DND-41 (cell line): Measurements from ENCODE around the gene SND1.

Source experiments
- CTCF ChIP-seq: IDR thresholded peaks from 2 replicates; pipeline ENCODE4 v1.5.1; 2012; ENCODE audit warnings: borderline replicate concordance, low read length, moderate library complexity, mild to moderate bottlenecking; ENCODE audit not compliant: poor library complexity, severe bottlenecking; ENCODE audit errors: extremely low read depth
- EZH2 ChIP-seq: IDR thresholded peaks from 3 replicates; pipeline ENCODE4 v1.6.1; 2012; ENCODE audit warnings: borderline replicate concordance, low read depth, mild to moderate bottlenecking, moderate library complexity, low read length, inconsistent platforms; ENCODE audit not compliant: severe bottlenecking

GRCh38 chr7:128006550-128007302 is 354.7 kb downstream of the SND1 start:
- TF ChIP-seq EZH2 = no peak
- no peak for TF ChIP-seq CTCF
